Hepatocyte (in vitro differentiated cells): ENCODE data around the gene FAM20B.

Experiments used
- CTCF ChIP-seq: fragments of 200-600 bp; sonication (generic); IDR thresholded peaks from 2 replicates; pipeline ENCODE4 v1.5.1; 2016; ENCODE audit warnings: antibody characterized with exemption, mild to moderate bottlenecking; ENCODE audit not compliant: poor library complexity
- EZH2 ChIP-seq: fragments of 200-600 bp; sonication (generic); IDR thresholded peaks from 2 replicates; pipeline ENCODE4 v1.6.1; 2016; ENCODE audit warnings: antibody characterized with exemption, mild to moderate bottlenecking, borderline replicate concordance
- EZH2phosphoT487 ChIP-seq: fragments of 200-600 bp; sonication (generic); IDR thresholded peaks from one replicate; pipeline ENCODE4 v1.6.1; 2018; ENCODE audit warnings: antibody characterized with exemption, mild to moderate bottlenecking, low read depth, moderate library complexity; ENCODE audit not compliant: unreplicated experiment, severe bottlenecking

- no peak for TF ChIP-seq CTCF
- TF ChIP-seq EZH2 = no peak
- TF ChIP-seq EZH2phosphoT487 = no peak
These were observed 32.1 kb upstream of the FAM20B start for GRCh38 chr1:178993559-178993958.
